ENCODE results near the gene NR2C1.

- TF ChIP-seq, protein P1, sequence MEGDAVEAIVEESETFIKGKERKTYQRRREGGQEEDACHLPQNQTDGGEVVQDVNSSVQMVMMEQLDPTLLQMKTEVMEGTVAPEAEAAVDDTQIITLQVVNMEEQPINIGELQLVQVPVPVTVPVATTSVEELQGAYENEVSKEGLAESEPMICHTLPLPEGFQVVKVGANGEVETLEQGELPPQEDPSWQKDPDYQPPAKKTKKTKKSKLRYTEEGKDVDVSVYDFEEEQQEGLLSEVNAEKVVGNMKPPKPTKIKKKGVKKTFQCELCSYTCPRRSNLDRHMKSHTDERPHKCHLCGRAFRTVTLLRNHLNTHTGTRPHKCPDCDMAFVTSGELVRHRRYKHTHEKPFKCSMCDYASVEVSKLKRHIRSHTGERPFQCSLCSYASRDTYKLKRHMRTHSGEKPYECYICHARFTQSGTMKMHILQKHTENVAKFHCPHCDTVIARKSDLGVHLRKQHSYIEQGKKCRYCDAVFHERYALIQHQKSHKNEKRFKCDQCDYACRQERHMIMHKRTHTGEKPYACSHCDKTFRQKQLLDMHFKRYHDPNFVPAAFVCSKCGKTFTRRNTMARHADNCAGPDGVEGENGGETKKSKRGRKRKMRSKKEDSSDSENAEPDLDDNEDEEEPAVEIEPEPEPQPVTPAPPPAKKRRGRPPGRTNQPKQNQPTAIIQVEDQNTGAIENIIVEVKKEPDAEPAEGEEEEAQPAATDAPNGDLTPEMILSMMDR (IDR thresholded peaks at IDR 0.05), result no peak
- TF ChIP-seq POLR2A (IDR thresholded peaks at IDR 0.05), result no peak
Observed at GRCh38 chr12:95004610-95005009, 68.8 kb downstream of the NR2C1 start.

Measured in lower leg skin (tissue), 3 donors.